IMR-90 (cell line): ENCODE data around the gene NOL4L. TPM values are rescaled to one million over a fixed set of nuclear protein-coding genes. Genes with fewer than 3 reads are reported as not detected.

ENCODE experiments used
- ATAC-seq: fragments of 200-7000 bp; cut with Tn5 transposase; 2 replicates; pipeline ENCODE4 v1.9.1; 2020; ENCODE audit warnings: low read depth, mild to moderate bottlenecking, moderate library complexity
- BruUV-seq: library from RNA; stranded (reverse); fragments of 400-500 nt; replicated peaks from 2 replicates; lab custom pipeline; 2021; lab: Mats Ljungman, UMichigan
- CTCF ChIA-PET: fragments of 300-600 bp; formaldehyde crosslinking; extraction: SDS; loops from one replicate; lab custom pipeline; 2021; ENCODE audit warnings: antibody characterized with exemption; lab: Yijun Ruan, JAX
- POLR2A ChIA-PET: fragments of 300-600 bp; sonication (Branson Sonifier 250); formaldehyde crosslinking; loops from one replicate; lab custom pipeline; 2022; ENCODE audit warnings: antibody characterized with exemption; ENCODE audit not compliant: unreplicated experiment; lab: Charles Lee
- DNase-seq: peaks from one replicate; pipeline ENCODE4 v3.0.0; 2013
- H2AFZ ChIP-seq: replicated peaks from 2 replicates; pipeline ENCODE3; 2013; ENCODE audit warnings: low read length, mild to moderate bottlenecking; ENCODE audit not compliant: poor library complexity
- H2AK5ac ChIP-seq: 2 replicates; pipeline ENCODE4 v1.6.1; 2013; ENCODE audit warnings: low read depth, low read length, inconsistent platforms
- H2AK9ac ChIP-seq: replicated peaks from 2 replicates; pipeline ENCODE3; 2013; ENCODE audit warnings: mild to moderate bottlenecking, low read depth, low read length, moderate library complexity; ENCODE audit not compliant: poor library complexity
- H2BK120ac ChIP-seq: 2 replicates; pipeline ENCODE4 v1.6.1; 2013; ENCODE audit warnings: low read depth, low read length, inconsistent platforms
- H2BK15ac ChIP-seq: 3 replicates; pipeline ENCODE4 v1.6.1; 2013; ENCODE audit warnings: low read depth, low read length, inconsistent platforms
- H2BK20ac ChIP-seq: 2 replicates; pipeline ENCODE4 v1.6.1; 2013; ENCODE audit warnings: low read depth, mild to moderate bottlenecking, inconsistent platforms, low read length, moderate library complexity
- H2BK5ac ChIP-seq: 2 replicates; pipeline ENCODE4 v1.6.1; 2013; ENCODE audit warnings: mild to moderate bottlenecking, low read depth, low read length, inconsistent platforms; ENCODE audit not compliant: poor library complexity, severe bottlenecking
- H3K14ac ChIP-seq: replicated peaks from 2 replicates; pipeline ENCODE4 v1.6.1; 2013; ENCODE audit warnings: low read depth, low read length, inconsistent platforms
- H3K18ac ChIP-seq: 2 replicates; pipeline ENCODE4 v1.6.1; 2013; ENCODE audit warnings: low read depth, low read length, control low read depth
- H3K23ac ChIP-seq: 2 replicates; pipeline ENCODE4 v1.6.1; 2013; ENCODE audit warnings: low read depth, low read length, inconsistent platforms
- H3K27ac ChIP-seq: 2 replicates; pipeline ENCODE4 v1.5.1; 2013; ENCODE audit warnings: mild to moderate bottlenecking, control low read depth, low read length; ENCODE audit not compliant: insufficient read depth
- H3K27me3 ChIP-seq: 2 replicates; pipeline ENCODE4 v1.6.1; 2013; ENCODE audit warnings: low read length; ENCODE audit not compliant: control insufficient read depth, insufficient read depth
- H3K36me3 ChIP-seq: 2 replicates; pipeline ENCODE4 v1.6.1; 2013; ENCODE audit warnings: low read length, mixed read lengths; ENCODE audit not compliant: control insufficient read depth, insufficient read depth
- H3K4ac ChIP-seq: 2 replicates; pipeline ENCODE4 v1.6.1; 2013; ENCODE audit warnings: low read depth, low read length, inconsistent platforms
- H3K4me1 ChIP-seq: 2 replicates; pipeline ENCODE4 v1.6.1; 2013; ENCODE audit warnings: low read length, mixed read lengths; ENCODE audit not compliant: control insufficient read depth, insufficient read depth
- H3K4me2 ChIP-seq: 2 replicates; pipeline ENCODE4 v1.6.1; 2013; ENCODE audit warnings: low read depth, mild to moderate bottlenecking, control low read depth, low read length, moderate library complexity
- H3K4me3 ChIP-seq: 2 replicates; pipeline ENCODE4 v1.5.1; 2013; ENCODE audit warnings: low read depth, mild to moderate bottlenecking, control low read depth, low read length, moderate library complexity; ENCODE audit not compliant: insufficient read depth
- H3K56ac ChIP-seq: 2 replicates; pipeline ENCODE4 v1.6.1; 2013; ENCODE audit warnings: low read length, inconsistent platforms; ENCODE audit not compliant: insufficient read depth; ENCODE audit errors: extremely low read depth
- H3K79me1 ChIP-seq, 2 experiments: 2 replicates each; pipeline ENCODE4 v1.6.1; 2013; ENCODE audit warnings: low read length in 2 of 2, inconsistent platforms in 1 of 2, low read depth in 1 of 2
- H3K9ac ChIP-seq: 2 replicates; pipeline ENCODE4 v1.6.1; 2013; ENCODE audit warnings: low read depth, low read length, control low read depth
- H3K9me1 ChIP-seq: 2 replicates; pipeline ENCODE4 v1.6.1; 2013; ENCODE audit warnings: low read length, inconsistent platforms; ENCODE audit not compliant: insufficient read depth
- H3K9me3 ChIP-seq: 2 replicates; pipeline ENCODE4 v1.6.1; 2013; ENCODE audit warnings: low read length; ENCODE audit not compliant: control insufficient read depth, insufficient read depth
- H4K20me1 ChIP-seq: 2 replicates; pipeline ENCODE4 v1.6.1; 2013; ENCODE audit warnings: low read length, inconsistent platforms; ENCODE audit not compliant: insufficient read depth
- H4K5ac ChIP-seq: 2 replicates; pipeline ENCODE4 v1.6.1; 2013; ENCODE audit warnings: mild to moderate bottlenecking, low read depth, low read length, control low read depth
- H4K8ac ChIP-seq, 2 experiments: 2 replicates each; pipeline ENCODE4 v1.6.1; 2013; ENCODE audit warnings: low read depth in 2 of 2, low read length in 2 of 2, control low read depth in 1 of 2, inconsistent platforms in 1 of 2
- H4K91ac ChIP-seq: 2 replicates; pipeline ENCODE4 v1.6.1; 2013; ENCODE audit warnings: low read depth, low read length, inconsistent platforms; ENCODE audit not compliant: insufficient read depth
- CEBPB ChIP-seq: IDR thresholded peaks from 2 replicates; pipeline ENCODE4 v1.6.1; 2012; ENCODE audit warnings: low read depth, low read length, improper control_type of control experiment
- MAZ ChIP-seq: IDR thresholded peaks from 2 replicates; pipeline ENCODE4 v1.6.1; 2012; ENCODE audit warnings: low read depth, mild to moderate bottlenecking, low read length, improper control_type of control experiment, moderate library complexity, borderline replicate concordance
- POLR2A ChIP-seq: IDR thresholded peaks from 2 replicates; pipeline ENCODE4 v1.6.1; 2012; ENCODE audit warnings: mild to moderate bottlenecking, low read depth, low read length
- RAD21 ChIP-seq: IDR thresholded peaks from 2 replicates; pipeline ENCODE4 v1.6.1; 2012; ENCODE audit warnings: low read length, improper control_type of control experiment
- SMC3 ChIP-seq: fragments of 150-350 bp; IDR thresholded peaks from 2 replicates; pipeline ENCODE4 v1.6.1; 2016; ENCODE audit warnings: low read depth, mild to moderate bottlenecking, antibody characterized with exemption, low read length, moderate library complexity
- WGBS, 2 experiments: methylation state at CpG; one replicate each; pipeline versions ENCODE4 v1.1.5 to v1.1.7; 2013; ENCODE audit warnings: missing lambda C conversion rate in 2 of 2; ENCODE audit not compliant: insufficient read length in 1 of 2; ENCODE audit errors: extremely low coverage in 2 of 2; 5-methylcytosine and 5-hydroxymethylcytosine counted together
- dilution Hi-C: fragments of 300-500 bp; cut with HindIII; formaldehyde crosslinking; loops from one replicate; pipeline ENCODE4 v1.14.3; 2018; ENCODE audit warnings: low sequenced_read_pairs; ENCODE audit not compliant: unreplicated experiment
- in situ Hi-C: fragments of 300-500 bp; cut with MboI; formaldehyde crosslinking; loops from 3 replicates; pipeline ENCODE4 v1.14.3; 2019; ENCODE audit warnings: low sequenced_read_pairs, inconsistent platforms, mixed read lengths
- intact Hi-C: fragments of 100-400 bp; cut with micrococcal nuclease; formaldehyde crosslinking; loops from 2 replicates; pipeline ENCODE4 v1.10.0; 2022
- polyA plus RNA-seq, 3 experiments: library from polyadenylated mRNA; depleted of rRNA; stranded (reverse); fragments of >200 nt; gene quantifications; 2 replicates each; pipeline ENCODE4 v1.2.3, GENCODE V29; 2012; ENCODE audit warnings: low replicate concordance in 1 of 3
- total RNA-seq: library from RNA; depleted of rRNA; stranded (reverse); fragments of >200 nt; gene quantifications from 2 replicates; pipeline ENCODE4 v1.2.3, GENCODE V29; 2012
- TF ChIP-seq, protein P1 (sequence below): fragments of 150-350 bp; IDR thresholded peaks from 2 replicates; pipeline ENCODE4 v1.6.1; 2017; ENCODE audit warnings: mild to moderate bottlenecking, antibody characterized with exemption, low read length, low read depth
- TF ChIP-seq, protein P2 (sequence below): fragments of 150-350 bp; IDR thresholded peaks from 2 replicates; pipeline ENCODE4 v1.6.1; 2016; ENCODE audit warnings: low read depth, mild to moderate bottlenecking, low read length, moderate library complexity, borderline replicate concordance

The NOL4L gene
- total and polyA plus RNA-seq, 2 of the 4 experiments (the other 2 are of a cell fraction): 4.7 to 13.3 TPM

- ATAC-seq: no peak
- no peak overlapping the region for H3K9ac ChIP-seq
- H2AFZ ChIP-seq: no peak overlapping the region
- in situ Hi-C loops (no loop called here), dilution Hi-C loops (no loop called here), intact Hi-C loops (no loop called here)
- no peak overlapping the region for H3K23ac ChIP-seq
- H4K5ac ChIP-seq: no peak overlapping the region
- no TSS peak for BruUV-seq
- H2BK20ac ChIP-seq: no peak overlapping the region
- H4K8ac ChIP-seq: no peak overlapping the region
- H2BK5ac ChIP-seq: no peak overlapping the region
- POLR2A ChIA-PET: no interaction called here
- H3K9me3 ChIP-seq: no peaks in the 10 kb centered on the region
- H2BK15ac ChIP-seq: no peak overlapping the region
- DNase-seq: no peak
- H2BK120ac ChIP-seq: no peak overlapping the region
- TF ChIP-seq, protein P1, sequence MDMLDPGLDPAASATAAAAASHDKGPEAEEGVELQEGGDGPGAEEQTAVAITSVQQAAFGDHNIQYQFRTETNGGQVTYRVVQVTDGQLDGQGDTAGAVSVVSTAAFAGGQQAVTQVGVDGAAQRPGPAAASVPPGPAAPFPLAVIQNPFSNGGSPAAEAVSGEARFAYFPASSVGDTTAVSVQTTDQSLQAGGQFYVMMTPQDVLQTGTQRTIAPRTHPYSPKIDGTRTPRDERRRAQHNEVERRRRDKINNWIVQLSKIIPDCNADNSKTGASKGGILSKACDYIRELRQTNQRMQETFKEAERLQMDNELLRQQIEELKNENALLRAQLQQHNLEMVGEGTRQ: no peak
- TF ChIP-seq RAD21 (no peak), CEBPB (no peak), MAZ (no peak), POLR2A (no peak), SMC3 (no peak)
- TF ChIP-seq, protein P2, sequence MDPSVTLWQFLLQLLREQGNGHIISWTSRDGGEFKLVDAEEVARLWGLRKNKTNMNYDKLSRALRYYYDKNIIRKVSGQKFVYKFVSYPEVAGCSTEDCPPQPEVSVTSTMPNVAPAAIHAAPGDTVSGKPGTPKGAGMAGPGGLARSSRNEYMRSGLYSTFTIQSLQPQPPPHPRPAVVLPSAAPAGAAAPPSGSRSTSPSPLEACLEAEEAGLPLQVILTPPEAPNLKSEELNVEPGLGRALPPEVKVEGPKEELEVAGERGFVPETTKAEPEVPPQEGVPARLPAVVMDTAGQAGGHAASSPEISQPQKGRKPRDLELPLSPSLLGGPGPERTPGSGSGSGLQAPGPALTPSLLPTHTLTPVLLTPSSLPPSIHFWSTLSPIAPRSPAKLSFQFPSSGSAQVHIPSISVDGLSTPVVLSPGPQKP: no peak
- H3K4me1 ChIP-seq: no peaks in the 10 kb centered on the region
- no CpG with 5 or more reads among the region's 7 CpGs for WGBS, 2 experiments
- H3K36me3 ChIP-seq: no peaks in the 10 kb centered on the region
- no peaks in the 10 kb centered on the region for H3K79me1 ChIP-seq
- no peak overlapping the region for H2AK9ac ChIP-seq
- H2AK5ac ChIP-seq: no peak overlapping the region
- no peak overlapping the region for H3K4me3 ChIP-seq
- no peak overlapping the region for H3K56ac ChIP-seq
- H3K27ac ChIP-seq: no peak overlapping the region
- peaks cover 15% of the 10 kb centered on the region; the same call in 1 of the 2 replicates for H3K27me3 ChIP-seq
- no peaks in the 10 kb centered on the region for H4K20me1 ChIP-seq
- no peak overlapping the region for H3K18ac ChIP-seq
- H3K4me2 ChIP-seq: no peak overlapping the region
- no peaks in the 10 kb centered on the region; the same call in 1 of the 2 replicates for H3K9me1 ChIP-seq
- no peak overlapping the region for H4K91ac ChIP-seq
- CTCF ChIA-PET: no interaction called here
- H3K14ac ChIP-seq: no peak overlapping the region
- H3K4ac ChIP-seq: no peak overlapping the region
These were observed 12.6 kb upstream of the NOL4L start for GRCh38 chr20:32597714-32598113.
